OCI-LY3 (cell line): ENCODE results near the gene CAMTA1.

Experiments used
- CTCF ChIP-seq: fragments of 200-600, 300-600 bp; sonication (generic); IDR thresholded peaks from 2 replicates; pipeline ENCODE4 v1.5.1; 2014; ENCODE audit warnings: antibody characterized with exemption, low read length, low read depth
- EZH2phosphoT487 ChIP-seq: fragments of 200-600 bp; shearing (Covaris generic); IDR thresholded peaks from 2 replicates; pipeline ENCODE4 v1.6.1; 2018; ENCODE audit warnings: antibody characterized with exemption, mixed run types, low read depth

GRCh38 chr1:7172804-7173203 lies 387.6 kb downstream of the CAMTA1 start:
- TF ChIP-seq CTCF (no peak), EZH2phosphoT487 (no peak)
